ENCODE results near the gene IFITM1. TPM values are rescaled to one million over a fixed set of nuclear protein-coding genes. Genes with fewer than 3 reads are reported as not detected.

Gene IFITM1
- total RNA-seq, 2 experiments from 2014 or later = 296 to 304 TPM

GRCh38 chr11:303363-303762 is 10.5 kb upstream of the IFITM1 start:
- no peaks in the 10 kb centered on the region for H3K9me3 Mint-ChIP-seq
- CTCF ChIA-PET = interaction anchor here (0.6 to 2.1 kb wide), 3 partner anchors 9 to 60 kb away, joined by 3 to 20 read pairs (median 3); no protein-coding TSS in a partner anchor
- no peak for TF ChIP-seq CTCF (IDR thresholded peaks at IDR 0.05)
- H3K27ac Mint-ChIP-seq = no peak overlapping the region
- peaks cover 51% of the 10 kb centered on the region for H3K4me1 Mint-ChIP-seq (ENCODE audit: low read depth)
- POLR2A ChIA-PET = interaction anchor here (0.9 to 1.6 kb wide), 4 partner anchors 9 to 53 kb away, joined by 3 to 6 read pairs (median 4); no protein-coding TSS in a partner anchor
- ATAC-seq = no peak
- peaks cover 4% of the 10 kb centered on the region for H3K36me3 Mint-ChIP-seq (ENCODE audit: low read depth)
- intact Hi-C loops (cut with micrococcal nuclease) = no loop called here
- DNase-seq = peak; percentile 75
- peaks cover 6% of the 10 kb centered on the region for H3K27me3 Mint-ChIP-seq
- H3K4me3 Mint-ChIP-seq = no peak overlapping the region

DNA sequence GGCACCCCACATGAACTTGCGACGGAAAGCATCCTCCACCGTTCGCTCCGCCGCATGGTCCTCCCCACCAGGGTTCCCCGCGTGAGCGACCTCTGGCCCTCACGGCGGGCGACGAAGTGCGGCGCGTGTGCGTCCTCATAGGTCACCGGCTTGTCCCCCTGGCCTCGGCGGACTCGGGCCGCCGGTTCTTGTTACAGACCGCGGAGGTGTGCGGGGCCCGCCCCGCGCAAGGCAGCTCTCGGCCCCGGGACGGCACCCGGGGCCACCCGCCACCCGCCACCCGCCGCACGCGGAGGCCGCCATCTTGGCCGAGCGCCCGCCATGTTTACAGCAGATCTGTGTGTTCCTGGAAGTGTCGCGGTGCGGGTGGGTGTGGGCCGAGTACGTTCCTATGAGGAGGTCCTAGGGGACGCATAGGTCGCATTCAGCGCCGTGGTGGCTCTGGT is 9.8 kb upstream of the IFITM1 start:
- TF ChIP-seq CTCF (IDR thresholded peaks at IDR 0.05) = no peak
- H3K4me3 Mint-ChIP-seq = no peak overlapping the region
- H3K27ac Mint-ChIP-seq = no peak overlapping the region
- H3K9me3 Mint-ChIP-seq = no peaks in the 10 kb centered on the region
- H3K27me3 Mint-ChIP-seq = peaks cover 6% of the 10 kb centered on the region
- peaks cover 47% of the 10 kb centered on the region for H3K4me1 Mint-ChIP-seq (ENCODE audit: low read depth)
- ChIA-PET POLR2A (interaction anchor here (0.7 to 4.4 kb wide), 8 partner anchors 10 to 97 kb away, joined by 3 to 36 read pairs (median 4); partner anchors contain the start of genes BET1L, IFITM1 and NLRP6), CTCF (interaction anchor here (0.9 to 6.4 kb wide), 14 partner anchors 10 to 215 kb away, joined by 3 to 51 read pairs (median 6); partner anchors contain the start of gene NLRP6)
- DNase-seq (no peak), ATAC-seq (no peak)
- H3K36me3 Mint-ChIP-seq (ENCODE audit: low read depth) = peaks cover 11% of the 10 kb centered on the region
- intact Hi-C loops (cut with micrococcal nuclease) = loop anchor here (2.0 kb wide), 1 partner anchor 59 kb away; no protein-coding TSS in a partner anchor

DNA sequence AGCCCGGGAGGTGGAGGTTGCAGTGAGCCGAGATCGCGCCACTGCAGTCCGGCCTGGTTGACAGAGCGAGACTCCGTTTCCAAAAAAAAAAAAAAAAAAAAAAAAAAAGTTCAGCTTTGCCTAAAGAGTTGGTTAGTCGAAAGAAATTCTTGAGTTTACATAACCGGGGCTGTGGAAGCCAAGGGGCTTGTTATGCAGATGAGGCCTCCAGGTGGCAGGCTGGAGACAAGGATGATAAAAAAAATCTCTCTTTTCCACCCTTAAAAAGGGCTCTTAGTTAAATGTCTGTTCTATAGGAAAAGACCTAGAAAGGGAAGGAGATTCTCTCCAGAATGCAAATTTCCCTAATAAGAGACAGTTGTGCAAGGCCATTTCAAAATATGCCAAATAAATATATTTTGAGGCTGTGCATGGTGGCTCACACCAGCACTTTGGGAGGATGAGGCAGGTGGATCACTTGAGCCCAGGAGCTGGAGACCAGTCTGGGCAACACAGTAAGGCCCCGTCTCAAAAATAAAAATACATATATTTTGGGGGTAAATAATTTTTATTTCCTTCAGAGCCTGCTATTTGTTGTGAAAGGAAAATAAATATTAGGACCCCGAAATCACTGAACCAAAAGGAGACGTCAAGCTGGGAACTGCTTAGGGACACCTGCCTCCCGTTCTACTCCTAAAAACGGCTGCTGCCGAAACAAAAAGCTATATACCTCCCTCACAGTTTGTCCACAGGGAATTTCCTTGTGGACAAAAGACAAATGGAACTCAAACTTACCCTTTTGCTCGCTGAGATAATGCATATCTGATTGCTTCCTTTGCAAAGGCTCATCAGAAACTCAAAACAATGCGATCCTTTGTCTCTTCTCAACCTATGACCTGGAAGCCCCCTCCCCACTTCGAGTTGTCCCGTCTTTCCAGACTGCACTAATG is 8.7 kb upstream of the IFITM1 start:
- peak; percentile 86 for TF ChIP-seq CTCF (IDR thresholded peaks at IDR 0.05)
- Mint-ChIP-seq H3K4me1 (ENCODE audit: low read depth) (peaks cover 49% of the 10 kb centered on the region), H3K4me3 (no peak overlapping the region), H3K27me3 (peaks cover 5% of the 10 kb centered on the region), H3K36me3 (ENCODE audit: low read depth) (peaks cover 20% of the 10 kb centered on the region), H3K9me3 (no peaks in the 10 kb centered on the region), H3K27ac (no peak overlapping the region)
- peak; percentile 85 for DNase-seq
- POLR2A ChIA-PET = interaction anchor here (0.7 to 4.4 kb wide), 13 partner anchors 11 to 201 kb away, joined by 3 to 36 read pairs (median 3); partner anchors contain the start of genes BET1L, IFITM1 and NLRP6
- intact Hi-C loops (cut with micrococcal nuclease) = loop anchor here (2.0 kb wide), 1 partner anchor 58 kb away; no protein-coding TSS in a partner anchor
- CTCF ChIA-PET = interaction anchor here (0.7 to 6.4 kb wide), 25 partner anchors 9 to 213 kb away, joined by 3 to 51 read pairs (median 6); partner anchors contain the start of genes NLRP6, PGGHG and PSMD13
- ATAC-seq = peak; percentile 25

DNA sequence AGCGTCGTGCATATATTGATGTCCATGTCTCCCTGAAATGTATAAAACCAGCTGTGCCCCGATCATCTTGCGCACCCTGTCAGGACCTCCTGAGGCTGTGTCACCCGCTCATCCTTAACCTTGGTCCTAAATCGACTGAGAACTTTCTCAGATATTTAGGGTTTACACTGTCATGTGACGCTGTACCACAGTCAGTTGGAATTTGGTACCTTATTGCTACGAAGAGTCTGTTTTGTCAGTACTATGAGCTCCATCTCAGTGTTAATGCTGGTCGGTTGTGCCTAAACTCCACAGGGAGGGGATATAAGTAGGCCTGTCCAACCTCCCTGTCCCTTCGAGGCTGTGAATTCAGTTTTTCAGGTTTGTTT is 8.0 kb upstream of the IFITM1 start:
- Mint-ChIP-seq H3K4me3 (no peak overlapping the region), H3K27ac (no peak overlapping the region), H3K4me1 (ENCODE audit: low read depth) (peaks cover 43% of the 10 kb centered on the region), H3K27me3 (no peaks in the 10 kb centered on the region), H3K36me3 (ENCODE audit: low read depth) (peaks cover 20% of the 10 kb centered on the region), H3K9me3 (no peaks in the 10 kb centered on the region)
- ATAC-seq = no peak
- no peak for TF ChIP-seq CTCF (IDR thresholded peaks at IDR 0.05)
- ChIA-PET POLR2A (interaction anchor here (0.7 to 4.4 kb wide), 10 partner anchors 10 to 201 kb away, joined by 3 to 36 read pairs (median 3); partner anchors contain the start of gene IFITM1), CTCF (interaction anchor here (0.9 to 6.4 kb wide), 21 partner anchors 10 to 213 kb away, joined by 3 to 51 read pairs (median 7); partner anchors contain the start of genes NLRP6, PGGHG and PSMD13)
- no peak for DNase-seq
- intact Hi-C loops (cut with micrococcal nuclease) = loop anchor here (2.0 kb wide), 1 partner anchor 57 kb away; no protein-coding TSS in a partner anchor
